DMS53 (cell line): ENCODE data around the gene C17orf100.
"Not testable (repeated sequence)": the region's sequence is repeated elsewhere in the genome, so short reads cannot be mapped to it uniquely, and the experiment has no call there.

Source experiments
- DNase-seq: peaks from one replicate; lab custom pipeline; 2025; lab: John Stamatoyannopoulos, UW

The C17orf100 gene

DNA sequence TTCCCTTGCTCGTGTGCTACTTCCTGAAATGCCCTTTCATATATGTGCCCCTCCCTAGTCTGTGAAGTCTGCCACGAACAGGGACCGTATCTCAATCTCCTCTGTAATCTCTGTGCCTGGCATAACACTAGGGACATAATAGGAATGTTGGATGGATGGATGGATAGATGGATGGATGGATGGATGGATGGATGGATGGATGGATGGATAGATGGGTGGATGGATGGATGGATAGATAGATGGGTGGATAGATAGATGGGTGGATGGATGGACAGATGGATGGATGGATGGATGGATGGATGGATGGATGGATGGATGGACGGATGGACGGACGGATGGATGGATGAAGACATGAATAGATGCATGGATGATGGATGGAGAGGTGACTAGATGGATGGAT, 40.4 kb downstream of the C17orf100 start:
- not testable (repeated sequence) for DNase-seq

DNA sequence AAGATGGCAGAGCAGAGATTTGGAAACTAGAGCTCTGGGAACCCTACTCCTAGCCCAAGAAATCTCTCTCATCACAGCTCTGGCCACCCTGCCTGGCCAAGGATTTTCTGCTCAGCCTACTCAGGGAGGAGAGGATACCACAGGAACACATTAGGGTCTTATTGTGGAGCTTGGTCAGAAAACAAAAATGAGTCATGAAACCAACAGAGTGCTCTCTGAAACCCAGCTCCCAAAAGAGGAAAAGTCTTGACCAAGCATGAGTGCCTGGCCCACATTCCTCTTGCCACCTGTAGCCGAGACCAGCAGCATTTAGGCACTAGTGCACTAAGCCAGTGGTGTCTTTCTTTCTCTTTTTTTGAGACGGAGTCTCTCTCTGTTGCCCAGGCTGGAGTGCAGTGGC, 43.5 kb downstream of the C17orf100 start:
- DNase-seq, result no peak

- no peak for DNase-seq
Observed at GRCh38 chr17:6695565-6695964, 44.0 kb downstream of the C17orf100 start.

GRCh38 chr17:6696906-6697305, 45.3 kb downstream of the C17orf100 start:
- no peak for DNase-seq

DNA sequence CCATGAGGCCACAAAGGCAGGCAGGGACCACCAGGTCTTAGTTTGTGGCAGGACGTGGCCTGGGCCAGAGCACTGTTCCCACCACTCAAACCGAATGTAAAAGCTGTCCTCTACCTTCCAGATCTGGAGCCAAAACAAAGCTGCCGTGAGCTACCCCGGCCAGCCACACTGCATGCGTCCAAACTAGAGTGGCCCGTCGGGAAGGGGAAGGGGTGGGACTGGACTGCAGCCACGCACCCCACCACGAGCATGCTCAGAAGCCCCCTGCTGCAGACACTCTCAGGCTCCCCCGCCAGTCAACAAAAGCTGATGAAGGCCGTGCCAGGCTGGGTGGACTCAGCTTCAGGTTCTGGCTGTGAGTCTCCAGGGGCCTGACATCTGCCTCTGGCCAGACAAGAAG, 46.4 kb downstream of the C17orf100 start:
- DNase-seq, result no peak

DNA sequence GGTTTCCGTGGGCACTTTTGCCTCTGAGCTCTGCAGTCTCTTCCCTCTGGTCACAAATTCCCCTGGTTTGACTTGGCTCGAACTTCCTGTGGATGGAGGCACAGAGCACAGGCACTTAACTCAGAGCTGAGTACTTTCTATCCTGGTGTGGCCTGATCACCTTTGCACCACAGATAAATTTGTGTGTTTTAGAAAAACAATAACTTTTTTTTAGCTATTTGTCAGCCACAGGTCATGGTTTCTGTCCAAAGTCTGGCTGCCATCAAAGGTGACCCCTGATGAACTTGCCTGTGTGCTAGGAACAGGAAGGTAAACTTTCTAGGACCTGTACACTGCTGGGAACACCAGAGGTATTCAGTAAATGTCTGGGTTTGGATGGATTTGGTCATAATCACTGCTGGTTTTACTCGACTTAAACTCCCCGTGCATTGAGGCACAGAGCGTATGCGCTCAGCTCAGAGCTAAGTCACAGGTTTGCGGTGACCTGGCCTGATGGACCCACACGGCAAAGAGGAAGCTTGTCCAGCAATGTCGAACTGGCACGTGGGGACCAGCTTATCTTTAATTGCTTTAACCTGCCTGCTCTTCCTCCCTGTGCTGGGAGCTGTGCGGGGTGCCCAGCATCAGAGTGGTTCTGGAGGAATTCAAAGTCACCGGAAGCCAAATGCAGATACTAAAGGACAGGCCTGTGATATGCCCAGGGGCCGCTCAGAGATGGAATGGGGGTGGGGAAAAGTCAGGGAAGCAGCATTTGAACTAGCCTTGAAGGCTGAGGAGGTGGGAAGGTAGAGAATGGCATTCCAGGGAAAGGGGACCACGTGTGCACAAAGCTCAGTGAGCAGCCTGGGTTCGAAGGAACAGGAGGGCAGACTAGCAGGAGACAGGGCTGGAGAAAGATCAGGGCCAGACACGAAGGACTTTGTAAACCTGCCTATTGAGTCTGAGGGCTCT, 48.7 kb downstream of the C17orf100 start:
- no peak for DNase-seq

DNA sequence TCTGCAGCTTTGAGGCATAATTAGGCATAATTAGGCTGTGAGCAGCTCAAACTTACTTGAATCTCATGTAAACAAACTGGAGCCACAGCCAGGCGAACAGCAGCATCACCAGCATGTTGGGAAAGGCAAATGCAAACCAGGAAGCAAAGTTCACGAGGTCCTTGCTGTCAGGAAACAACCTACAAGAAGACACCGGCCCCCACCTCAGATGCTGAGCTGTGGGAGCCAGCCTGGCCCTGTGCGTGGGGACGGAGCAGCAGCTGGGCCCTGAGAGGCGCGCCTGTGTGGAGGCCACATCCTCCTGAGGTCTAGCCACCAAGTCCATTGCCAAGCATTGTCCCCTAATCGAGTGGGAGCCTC, 49.4 kb downstream of the C17orf100 start:
- DNase-seq, result no peak

GRCh38 chr17:6701719-6702118, 50.2 kb downstream of the C17orf100 start:
- DNase-seq, result peak; percentile 42

DNA sequence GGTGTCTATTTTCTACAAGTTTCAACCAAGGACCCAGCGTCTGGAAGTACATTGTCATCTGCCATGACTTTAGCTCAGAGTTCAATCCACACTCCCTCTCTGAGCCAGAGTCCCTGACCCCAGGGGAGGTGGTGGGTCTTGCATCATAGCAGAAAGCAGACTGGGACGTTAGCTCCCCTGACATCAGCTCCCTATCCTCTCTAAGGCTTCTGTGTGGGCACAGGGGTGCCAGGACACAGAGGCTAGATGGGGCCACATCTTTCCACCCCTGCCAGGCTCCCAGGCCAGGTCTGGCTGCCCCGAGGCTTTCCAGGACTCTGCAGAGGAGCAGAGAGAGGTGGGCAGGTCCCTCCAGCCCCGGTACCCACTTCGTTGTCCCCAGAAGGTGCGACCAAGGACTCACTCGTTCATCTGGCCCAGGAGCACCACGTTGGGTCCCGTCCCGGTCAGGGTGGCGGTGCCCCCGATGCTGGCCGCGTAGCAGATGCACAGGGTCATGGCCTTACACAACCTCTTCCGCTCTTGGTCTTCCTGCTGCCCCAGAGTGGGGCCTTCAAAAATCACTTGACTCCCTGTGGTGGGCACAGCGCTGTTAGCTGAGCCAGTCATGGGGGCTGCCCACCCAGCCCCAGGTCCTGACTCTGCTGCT, 51.1 kb downstream of the C17orf100 start:
- no peak for DNase-seq
